GM21447 (cell line): ENCODE data around the gene TSR1.
"Not testable (repeated sequence)": the region's sequence is repeated elsewhere in the genome, so short reads cannot be mapped to it uniquely, and the experiment has no call there.

ENCODE experiments used
- ATAC-seq: cut with Tn5 transposase; IDR thresholded peaks from one replicate; pipeline ENCODE4 v1.9.1; 2021; ENCODE audit not compliant: unreplicated experiment

TSR1 gene

GRCh38 chr17:2338315-2338657 is 2.0 kb upstream of the TSR1 start:
- no peak for ATAC-seq

DNA sequence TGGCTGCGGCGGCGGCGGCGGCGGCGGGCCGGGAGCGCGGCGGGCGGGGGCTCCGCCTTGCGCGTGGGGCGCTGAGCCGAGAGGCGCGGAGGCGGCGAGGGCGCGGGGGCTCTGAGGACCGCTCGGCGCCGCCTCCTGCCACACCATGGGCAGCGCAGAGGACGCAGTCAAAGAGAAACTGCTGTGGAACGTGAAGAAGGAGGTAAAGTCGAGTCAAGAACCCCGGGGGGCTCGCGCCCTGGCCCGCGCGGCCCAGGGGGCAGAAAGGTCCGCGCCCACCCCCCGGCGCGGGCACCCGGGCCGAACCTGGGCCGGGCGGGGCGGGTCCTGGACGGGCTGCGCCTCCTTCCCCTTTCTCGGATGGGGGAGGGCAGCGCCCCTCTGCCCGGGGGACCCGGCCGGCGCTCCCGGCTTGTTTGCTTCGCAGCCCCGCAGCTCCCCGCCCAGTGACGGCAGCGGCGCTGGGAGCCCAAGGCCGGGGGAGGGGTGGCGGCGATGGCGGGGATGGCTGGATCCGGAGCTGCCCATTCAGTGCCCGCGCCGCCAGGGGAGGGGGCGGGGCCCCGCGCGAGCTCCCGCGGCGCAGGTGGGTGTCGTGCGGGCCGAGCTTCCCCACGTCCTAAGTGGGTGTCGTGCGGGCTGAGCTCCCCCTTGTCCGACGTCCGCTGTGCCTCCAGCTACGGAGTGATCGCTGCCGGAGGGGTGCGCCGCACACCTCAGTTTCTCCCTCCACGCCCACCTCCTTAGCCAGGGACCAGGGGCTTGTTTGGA is 1.5 kb upstream of the TSR1 start:
- ATAC-seq, result no peak

DNA sequence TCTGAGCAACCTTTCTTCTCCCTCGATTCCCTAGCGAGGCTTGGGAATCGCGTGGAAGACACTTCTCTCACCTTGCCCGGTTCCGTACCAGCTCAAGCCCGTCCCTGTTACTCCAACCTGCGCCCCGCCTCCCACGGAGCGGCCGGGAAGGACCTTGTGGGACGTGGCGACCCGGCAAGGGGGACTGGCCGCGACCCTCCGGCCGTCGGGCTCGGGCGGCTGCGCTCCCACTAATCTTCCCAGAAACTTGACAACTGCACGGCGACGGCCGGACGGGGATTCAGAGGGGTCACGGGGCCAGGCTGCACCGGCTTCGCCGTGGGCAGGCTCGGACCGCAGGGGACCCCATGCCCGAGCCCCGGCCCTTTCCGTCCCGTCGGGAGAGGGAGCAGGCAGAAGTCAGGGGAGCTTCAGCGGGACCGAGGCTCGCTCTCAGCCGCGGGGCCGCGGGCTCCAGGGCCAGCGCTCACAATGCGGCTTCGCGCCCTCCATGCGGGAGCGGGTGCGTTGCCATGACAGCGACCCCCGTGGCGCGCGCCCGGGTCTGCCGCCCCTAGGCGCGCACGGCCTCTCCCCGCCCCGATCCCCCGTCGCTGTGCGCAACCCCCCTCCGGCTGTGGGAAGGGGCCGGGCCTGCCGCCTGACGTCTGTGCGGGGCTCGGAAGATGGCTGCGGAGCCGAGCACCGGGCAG is 741 bp upstream of the TSR1 start, which contains the start of gene SGSM2:
TSS of gene SGSM2 (plus strand) at position 650 of the 692 bp plus-strand sequence. CDS start 188 bp downstream, outside the sequence.
- peak; percentile 29 for ATAC-seq

DNA sequence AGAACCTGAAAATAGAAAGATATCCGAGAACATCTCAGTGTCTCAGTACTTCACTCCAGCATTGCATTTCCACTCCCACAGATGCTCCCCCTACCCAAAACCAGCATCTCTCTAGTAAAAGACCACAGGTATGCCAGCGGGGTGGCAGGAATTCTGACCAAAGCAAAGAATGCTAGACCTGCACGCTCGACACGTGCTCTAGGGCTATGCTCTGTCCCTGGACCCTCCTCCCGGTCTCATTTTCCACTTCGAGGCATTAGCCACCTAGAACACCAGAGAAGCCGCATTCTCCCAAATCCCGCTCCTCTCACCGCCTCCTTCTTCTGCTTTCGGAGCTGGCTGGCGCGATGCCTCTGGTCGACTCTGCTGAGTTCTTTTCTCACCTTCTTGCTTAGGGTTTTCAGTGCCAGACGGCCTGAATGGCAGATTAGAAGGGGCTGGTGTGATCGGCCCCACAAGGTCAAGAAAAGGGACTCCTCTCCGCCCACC is 487 bp downstream of the TSR1 start:
- no peak for ATAC-seq

- no peak for ATAC-seq
Measured at GRCh38 chr17:2331303-2331702, 5.0 kb downstream of the TSR1 start.

- no peak for ATAC-seq
Measured at GRCh38 chr17:2323629-2324314, 12.5 kb downstream of the TSR1 start.

- no peak for ATAC-seq
Measured at GRCh38 chr17:2321399-2321798, 14.9 kb downstream of the TSR1 start.

DNA sequence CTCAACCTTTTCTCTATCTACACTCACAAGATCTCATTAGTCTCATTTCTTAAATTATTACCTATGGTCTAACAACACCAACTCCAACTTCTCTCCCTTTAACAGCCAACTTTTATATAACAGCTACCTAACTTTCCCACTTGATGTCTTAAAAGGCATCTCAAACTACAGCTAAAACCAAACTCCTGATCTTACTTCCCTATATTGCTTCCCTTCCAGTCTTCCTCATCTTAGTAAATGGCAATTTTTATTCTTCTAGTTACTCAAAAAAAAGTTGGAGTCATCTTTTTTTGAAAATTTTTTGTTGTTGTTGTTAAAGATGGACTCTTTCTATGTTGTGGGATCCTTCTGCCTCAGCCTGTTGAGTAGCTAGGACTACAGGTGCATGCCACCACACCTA is 17.2 kb downstream of the TSR1 start:
- ATAC-seq, result no peak

DNA sequence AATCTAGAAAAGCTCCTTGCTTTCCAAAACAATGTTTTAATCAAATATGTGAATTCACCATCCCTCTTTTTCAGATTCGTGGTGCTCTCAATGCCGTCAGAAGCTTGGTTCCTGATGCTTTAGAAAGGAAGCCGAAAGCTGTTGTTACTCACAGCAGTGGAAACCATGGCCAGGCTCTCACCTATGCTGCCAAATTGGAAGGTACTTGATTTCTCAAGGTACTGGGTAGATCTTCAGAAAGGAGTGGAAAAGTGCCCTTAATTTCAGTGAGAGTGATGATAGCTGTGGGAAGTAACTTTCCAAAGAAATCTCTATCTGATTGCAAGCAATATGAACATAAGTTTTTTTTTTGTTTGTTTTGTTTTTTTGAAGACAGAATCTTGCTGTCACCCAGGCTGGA is 18.5 kb downstream of the TSR1 start:
- no peak for ATAC-seq

- not testable (repeated sequence) for ATAC-seq
Measured at GRCh38 chr17:2316916-2317205, 19.4 kb downstream of the TSR1 start.

GRCh38 chr17:2312736-2313135 is 23.5 kb downstream of the TSR1 start:
- no peak for ATAC-seq

DNA sequence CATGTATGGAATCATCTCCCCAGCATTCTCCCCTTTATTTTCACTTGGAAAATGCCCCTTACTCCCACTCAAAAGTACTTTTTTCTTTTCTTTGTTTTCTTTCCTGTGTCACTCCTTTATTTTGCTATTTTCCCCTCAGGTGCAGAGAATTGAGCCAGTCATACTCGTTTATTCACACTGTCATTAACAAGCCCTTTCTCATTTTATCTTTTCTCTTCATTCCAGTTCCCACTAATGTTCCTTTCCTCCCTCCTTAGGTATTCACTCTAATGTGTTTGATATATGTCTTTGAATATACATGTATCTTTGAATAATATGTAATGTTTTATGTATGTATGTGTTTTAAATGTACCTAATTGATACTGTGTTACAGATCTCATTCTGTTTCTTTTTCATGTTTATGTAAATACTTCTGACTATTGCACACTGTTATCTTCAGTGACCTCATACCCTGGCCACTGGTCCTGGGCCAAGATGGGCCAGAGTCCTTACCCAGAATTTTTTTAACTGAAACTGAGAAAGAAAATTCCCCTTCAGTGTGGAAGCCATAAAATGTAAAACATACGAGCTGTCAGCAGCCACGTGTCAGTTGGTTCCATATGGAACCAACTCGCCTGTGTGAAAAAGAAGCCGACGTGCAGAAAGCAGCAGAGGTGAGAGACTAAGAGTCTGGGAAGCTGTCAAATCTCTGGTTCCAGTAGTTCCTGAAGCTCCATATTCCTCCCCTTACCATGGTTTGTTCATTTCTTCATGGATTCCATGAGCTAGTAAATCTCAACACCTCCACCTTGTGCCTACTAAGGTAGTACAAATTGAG is 26.7 kb downstream of the TSR1 start:
- no peak for ATAC-seq

DNA sequence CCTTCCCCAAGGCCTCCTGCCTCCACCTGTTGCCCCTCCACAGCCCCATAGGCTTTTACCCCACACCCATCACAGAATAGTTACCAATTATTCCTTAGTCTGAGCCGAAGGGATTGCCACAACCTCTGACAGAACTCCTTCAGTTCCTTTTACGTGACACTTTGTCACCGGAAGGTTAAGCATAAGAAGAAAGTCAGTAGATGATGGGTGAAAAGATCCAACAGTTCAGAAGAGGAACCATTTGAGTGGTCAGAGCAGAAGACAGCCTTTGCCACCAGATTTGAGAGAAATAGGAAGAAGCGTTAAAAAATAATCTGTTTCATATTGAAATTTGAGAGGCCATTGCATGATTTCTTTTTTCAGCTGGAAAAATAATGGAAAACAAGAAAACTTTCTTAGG is 31.3 kb downstream of the TSR1 start:
- ATAC-seq, result no peak

DNA sequence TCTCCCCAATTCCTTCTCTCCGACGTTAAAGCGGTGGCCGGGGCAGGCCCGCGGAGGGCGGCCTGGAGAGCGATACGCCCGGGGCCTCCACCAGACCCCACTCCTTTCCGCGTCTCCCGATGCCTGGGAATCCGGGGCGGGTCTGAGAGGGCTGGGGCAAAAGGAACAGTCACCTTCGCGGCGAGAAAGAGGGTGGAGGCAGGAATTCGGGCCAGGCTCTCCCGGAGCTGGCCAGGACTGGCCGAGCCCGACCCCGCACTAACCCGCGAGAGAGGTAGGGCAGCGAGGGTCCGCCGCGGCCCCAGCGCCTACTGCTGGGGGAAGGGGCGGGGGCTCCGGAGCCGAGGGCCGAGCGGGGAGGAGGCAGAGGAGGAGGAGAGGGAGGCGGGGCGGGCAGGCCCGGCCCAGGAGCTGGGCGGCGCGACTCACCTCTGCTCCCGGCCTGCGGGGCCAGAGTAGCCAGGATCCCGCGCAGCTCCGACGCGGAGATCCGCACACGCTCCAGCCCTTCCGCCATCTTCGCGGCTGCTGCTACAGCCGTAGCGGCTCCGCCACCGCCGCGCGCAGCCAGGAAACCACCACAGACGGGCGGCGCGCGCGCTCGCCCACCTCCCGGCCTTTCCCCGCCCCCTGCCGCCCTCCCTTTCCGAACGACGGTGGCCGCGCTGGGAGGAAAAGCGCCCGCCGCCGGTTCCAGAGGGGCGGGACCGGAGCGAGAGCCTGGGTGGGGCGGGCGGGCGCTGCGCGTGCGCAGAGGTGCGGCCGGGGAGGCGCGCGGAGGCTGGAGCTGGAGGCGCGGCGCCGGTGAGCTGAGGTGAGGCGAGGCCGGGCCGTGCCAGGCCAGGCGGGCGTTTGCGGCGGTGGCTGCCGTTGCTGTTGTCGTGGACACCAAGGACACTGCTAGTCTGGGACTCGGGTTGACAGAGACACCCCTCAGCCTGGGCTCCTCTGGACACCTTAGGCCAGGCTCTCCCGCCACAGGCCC is 32.8 kb downstream of the TSR1 start, which contains the start of the genes SMG6 and SRR:
TSS of gene SMG6 (minus strand) at position 582 of the 985 bp plus-strand sequence. CDS start at position 517, 65 bp downstream.
TSS of gene SRR (plus strand) at position 747 of the 985 bp plus-strand sequence. CDS start 11,611 bp downstream, outside the sequence.
- peak; percentile 71 for ATAC-seq

GRCh38 chr17:2302778-2303203 is 33.5 kb downstream of the TSR1 start:
- ATAC-seq, result peak; percentile 11

- ATAC-seq, result no peak
Measured at GRCh38 chr17:2299756-2300155, 36.5 kb downstream of the TSR1 start.

DNA sequence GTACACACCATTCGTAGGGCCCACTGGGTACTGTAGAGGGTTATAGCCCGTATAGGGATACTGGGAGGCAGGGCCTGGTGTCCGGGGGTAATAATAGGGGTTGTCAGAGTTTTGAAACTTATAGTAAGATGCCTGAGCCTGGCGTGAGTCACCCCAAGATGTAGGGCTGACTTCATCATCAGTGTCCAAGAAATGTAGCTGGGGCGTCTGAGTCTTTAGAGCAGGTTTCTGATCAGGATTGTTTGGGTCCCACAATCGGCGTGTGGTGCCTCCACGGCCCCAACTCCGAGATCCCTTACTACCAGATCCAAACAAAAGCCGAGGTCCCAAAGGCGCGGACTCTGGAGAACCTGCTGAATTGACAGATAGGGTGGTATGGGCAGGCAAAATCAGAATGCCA is 37.1 kb downstream of the TSR1 start:
- ATAC-seq, result no peak

DNA sequence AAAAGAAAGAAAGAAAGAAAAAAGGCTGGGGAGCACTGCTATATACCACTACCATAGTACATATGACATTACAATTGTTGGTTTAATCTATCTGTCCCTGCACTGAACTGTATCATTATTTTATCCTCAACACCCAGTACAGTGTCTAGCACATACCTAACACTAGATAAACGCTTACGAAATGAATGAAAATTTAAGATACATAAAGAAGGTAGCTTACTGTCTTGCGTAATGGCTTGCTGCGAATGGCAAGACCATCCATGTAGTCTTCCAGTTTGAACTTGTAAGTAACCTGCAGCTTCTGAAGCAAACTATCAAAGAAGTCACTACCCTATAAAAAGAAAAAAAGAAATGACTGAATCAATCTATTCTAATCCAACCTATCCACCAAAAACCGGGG is 39.2 kb downstream of the TSR1 start:
- ATAC-seq, result no peak

DNA sequence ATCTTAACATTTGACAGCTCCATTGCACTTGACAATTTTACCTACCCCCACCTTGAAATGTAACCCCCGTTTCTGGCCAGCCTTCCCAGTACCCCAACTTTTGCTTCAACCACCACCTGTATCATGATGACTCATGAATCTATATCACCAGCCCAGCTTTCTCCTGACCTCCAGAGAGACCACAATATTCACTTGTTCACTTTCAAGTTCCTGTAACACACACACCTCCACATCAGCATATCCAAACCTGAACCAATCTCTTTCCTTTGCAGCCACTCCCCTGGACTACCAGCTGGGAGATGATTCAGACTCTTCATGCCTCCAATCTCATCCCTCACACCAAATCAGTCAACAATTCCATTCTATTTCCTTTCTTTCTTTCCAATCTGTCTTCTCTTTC is 40.7 kb downstream of the TSR1 start:
- ATAC-seq, result no peak

GRCh38 chr17:2292100-2292499 is 44.2 kb downstream of the TSR1 start:
- ATAC-seq, result no peak
